ENCODE data around the gene GPR156. TPM values are rescaled to one million over a fixed set of nuclear protein-coding genes. Genes with fewer than 3 reads are reported as not detected.
"Not testable (repeated sequence)": the region's sequence is repeated elsewhere in the genome, so short reads cannot be mapped to it uniquely, and the experiment has no call there.

GPR156 gene
- polyA plus RNA-seq, result not detected

- Mint-ChIP-seq H3K36me3 (no peaks in the 10 kb centered on the region), H3K9me3 (peaks cover 0 to 6% (median 0%) of the 10 kb centered on the region in 6 donors)
Measured at GRCh38 chr3:120284747-120285507, at the start of gene GPR156. GPR156 (minus strand) TSS chr3:120285222; CDS start chr3:120244098, 41,124 bp downstream.

GRCh38 chr3:120332646-120333045 lies 47.6 kb upstream of the GPR156 start:
- H3K4me1 Mint-ChIP-seq, result peaks cover 9 to 23% of the 10 kb centered on the region in 2 donors
- H3K27me3 Mint-ChIP-seq (ENCODE audit: low read depth in 3 of 3), result no peaks in the 10 kb centered on the region
- H3K36me3 Mint-ChIP-seq, result peaks cover 12 to 39% (median 16%) of the 10 kb centered on the region in 3 donors
- H3K4me3 Mint-ChIP-seq, result no peak overlapping the region
- DNase-seq, result no peak
- peak overlapping the region in 1 of 6 donors; percentile 28 for H3K27ac Mint-ChIP-seq
- no peaks in the 10 kb centered on the region for H3K9me3 Mint-ChIP-seq

More at GRCh38 chr3:120284747-120285507, at the start of gene GPR156:
- H3K27ac Mint-ChIP-seq, result no peak within 1 kb of the TSS
- peaks cover 0 to 2% of the 10 kb centered on the region in 2 donors for H3K4me1 Mint-ChIP-seq
- peaks cover 8 to 18% (median 8%) of the 10 kb centered on the region in 3 donors for H3K27me3 Mint-ChIP-seq (ENCODE audit: low read depth in 3 of 3)
- DNase-seq, result no peak
- peak within 1 kb of the TSS in 3 of 5 donors; percentile 10 to 48 (median 34) for H3K4me3 Mint-ChIP-seq

- Mint-ChIP-seq H3K27me3 (ENCODE audit: low read depth in 3 of 3) (no peaks in the 10 kb centered on the region), H3K36me3 (peaks cover 16 to 39% (median 16%) of the 10 kb centered on the region in 3 donors), H3K4me3 (no peak overlapping the region), H3K4me1 (peaks cover 4 to 9% of the 10 kb centered on the region in 2 donors), H3K27ac (no peak overlapping the region), H3K9me3 (no peaks in the 10 kb centered on the region)
- DNase-seq, result no peak
Measured at GRCh38 chr3:120331076-120331475, 46.1 kb upstream of the GPR156 start.

DNA sequence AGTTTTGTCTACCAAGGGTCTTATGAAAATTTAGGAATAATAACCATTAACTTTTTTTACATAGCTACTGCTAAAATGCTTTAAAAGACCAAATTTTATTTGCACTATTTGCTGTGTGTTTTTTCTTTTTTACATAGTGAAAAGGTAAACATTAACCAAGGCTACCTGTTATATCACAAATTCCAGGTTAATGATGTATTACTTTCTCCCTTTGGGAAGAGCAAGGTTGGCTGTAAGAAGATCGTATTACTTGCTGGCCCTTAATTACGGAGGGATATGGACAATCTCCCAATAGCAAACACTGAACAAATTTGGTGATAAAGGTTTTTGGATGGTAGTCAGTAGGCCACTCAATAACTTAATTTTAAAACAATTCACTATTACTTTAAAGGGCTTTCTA lies 41.8 kb upstream of the GPR156 start:
- H3K27ac Mint-ChIP-seq, result no peak overlapping the region
- no peak for DNase-seq
- H3K27me3 Mint-ChIP-seq (ENCODE audit: low read depth in 3 of 3), result no peaks in the 10 kb centered on the region
- no peaks in the 10 kb centered on the region for H3K9me3 Mint-ChIP-seq
- no peaks in the 10 kb centered on the region for H3K4me1 Mint-ChIP-seq
- peaks cover 9 to 26% (median 15%) of the 10 kb centered on the region in 3 donors for H3K36me3 Mint-ChIP-seq
- H3K4me3 Mint-ChIP-seq, result no peak overlapping the region

GRCh38 chr3:120324190-120324589 lies 39.2 kb upstream of the GPR156 start:
- H3K27me3 Mint-ChIP-seq (ENCODE audit: low read depth in 3 of 3), result no peaks in the 10 kb centered on the region

GRCh38 chr3:120323761-120324160 lies 38.7 kb upstream of the GPR156 start:
- Mint-ChIP-seq H3K36me3 (peaks cover 13 to 29% (median 27%) of the 10 kb centered on the region in 3 donors), H3K27ac (peak overlapping the region in 1 of 6 donors; percentile 25)
- not testable (repeated sequence) for H3K27me3 Mint-ChIP-seq (ENCODE audit: low read depth in 3 of 3); DNase-seq; H3K4me3 Mint-ChIP-seq; H3K4me1 Mint-ChIP-seq; H3K9me3 Mint-ChIP-seq

More at GRCh38 chr3:120324190-120324589, 39.2 kb upstream of the GPR156 start:
- DNase-seq, result no peak
- Mint-ChIP-seq H3K9me3 (no peaks in the 10 kb centered on the region), H3K4me1 (no peaks in the 10 kb centered on the region), H3K27ac (no peak overlapping the region), H3K36me3 (peaks cover 13 to 29% (median 26%) of the 10 kb centered on the region in 3 donors), H3K4me3 (no peak overlapping the region)

DNA sequence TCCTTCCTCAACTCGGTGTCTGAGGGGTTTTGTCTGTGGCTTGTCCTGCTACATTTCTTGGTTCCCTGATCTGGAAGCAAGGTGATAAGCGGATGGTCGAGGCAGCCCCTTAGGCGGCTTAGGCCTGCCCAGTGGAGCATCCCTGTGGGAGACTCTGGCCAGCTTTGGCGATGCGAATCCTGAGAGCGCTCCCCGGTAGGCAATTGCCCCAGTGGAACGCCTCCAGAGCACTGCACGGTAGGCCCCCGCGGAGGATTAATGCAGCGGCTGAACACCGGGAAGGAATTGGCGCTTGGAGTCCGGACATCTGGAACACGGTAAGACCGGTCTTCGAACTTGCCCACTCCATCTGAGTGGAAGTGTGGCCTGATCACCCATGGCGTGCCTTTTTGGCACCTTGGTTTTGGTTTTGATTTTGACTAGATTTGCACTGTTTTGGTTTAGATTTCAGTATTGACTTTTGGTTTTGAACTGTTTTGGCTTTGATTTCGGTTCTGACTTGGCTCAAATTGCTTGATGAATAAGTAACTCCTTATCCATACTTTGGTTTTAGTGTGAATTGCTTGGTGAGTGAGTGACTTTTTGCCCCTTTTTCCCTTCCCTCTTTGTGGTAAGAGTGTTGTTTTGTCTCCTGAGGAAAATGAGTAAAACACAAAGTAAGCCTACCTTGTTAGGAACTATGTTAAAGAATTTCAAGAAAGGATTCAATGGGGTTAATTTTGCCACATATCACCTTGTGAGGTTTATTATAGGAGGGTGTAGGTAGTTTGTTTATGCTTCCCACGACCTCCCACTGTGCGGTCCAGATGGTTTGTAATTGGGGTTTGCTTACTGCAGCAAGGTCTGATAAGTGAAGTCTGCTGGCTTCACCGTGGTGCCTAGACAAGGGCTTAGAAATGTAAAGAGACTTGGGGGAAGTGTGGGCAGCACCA lies 27.1 kb upstream of the GPR156 start:
- H3K27ac Mint-ChIP-seq, result no peak overlapping the region
- no peak overlapping the region for H3K4me3 Mint-ChIP-seq
- H3K36me3 Mint-ChIP-seq, result peaks cover 22 to 23% (median 23%) of the 10 kb centered on the region in 3 donors
- H3K4me1 Mint-ChIP-seq, result peaks cover 3 to 11% of the 10 kb centered on the region in 2 donors
- no peak for DNase-seq
- peaks cover 2 to 6% (median 3%) of the 10 kb centered on the region in 3 donors for H3K27me3 Mint-ChIP-seq (ENCODE audit: low read depth in 3 of 3)
- peaks cover 4 to 9% (median 6%) of the 10 kb centered on the region in 6 donors for H3K9me3 Mint-ChIP-seq

GRCh38 chr3:120306519-120307455 lies 21.8 kb upstream of the GPR156 start:
- peaks cover 0 to 2% (median 2%) of the 10 kb centered on the region in 3 donors for H3K27me3 Mint-ChIP-seq (ENCODE audit: low read depth in 3 of 3)
- peaks cover 0 to 2% (median 0%) of the 10 kb centered on the region in 6 donors for H3K9me3 Mint-ChIP-seq
- H3K27ac Mint-ChIP-seq, result no peak overlapping the region
- no peak for DNase-seq
- H3K4me1 Mint-ChIP-seq, result no peaks in the 10 kb centered on the region
- H3K36me3 Mint-ChIP-seq, result no peaks in the 10 kb centered on the region
- H3K4me3 Mint-ChIP-seq, result no peak overlapping the region

- Mint-ChIP-seq H3K27ac (no peak overlapping the region), H3K9me3 (peaks cover 0 to 2% (median 0%) of the 10 kb centered on the region in 6 donors), H3K4me3 (no peak overlapping the region), H3K27me3 (ENCODE audit: low read depth in 3 of 3) (peaks cover 0 to 2% (median 2%) of the 10 kb centered on the region in 3 donors), H3K36me3 (no peaks in the 10 kb centered on the region), H3K4me1 (no peaks in the 10 kb centered on the region)
- no peak for DNase-seq
Measured at GRCh38 chr3:120304616-120305015, 19.6 kb upstream of the GPR156 start.

- Mint-ChIP-seq H3K36me3 (no peaks in the 10 kb centered on the region), H3K27me3 (ENCODE audit: low read depth in 3 of 3) (peaks cover 0 to 3% (median 2%) of the 10 kb centered on the region in 3 donors), H3K9me3 (no peaks in the 10 kb centered on the region), H3K27ac (no peak overlapping the region), H3K4me3 (no peak overlapping the region), H3K4me1 (no peaks in the 10 kb centered on the region)
- DNase-seq, result no peak
Measured at GRCh38 chr3:120302361-120302760, 17.3 kb upstream of the GPR156 start.

DNA sequence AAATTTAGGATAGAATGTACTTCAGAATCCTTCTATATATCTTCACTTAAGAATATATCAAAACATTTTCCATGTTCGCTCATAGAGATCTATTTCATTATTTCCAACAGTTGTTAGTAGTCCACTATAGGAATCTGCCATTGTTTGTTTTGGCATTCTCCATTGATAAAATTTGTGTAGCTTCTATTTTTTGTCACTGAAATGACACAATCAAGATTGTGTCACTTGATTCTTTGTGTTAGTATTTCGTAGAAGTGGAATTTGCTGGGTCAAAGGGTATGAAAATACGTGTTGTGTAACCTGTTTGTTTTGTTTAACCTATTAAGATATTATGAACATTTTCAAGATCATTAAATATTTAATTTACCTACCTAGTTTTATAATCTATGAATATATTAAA lies 15.9 kb upstream of the GPR156 start:
- no peaks in the 10 kb centered on the region for H3K4me1 Mint-ChIP-seq
- H3K4me3 Mint-ChIP-seq, result no peak overlapping the region
- H3K36me3 Mint-ChIP-seq, result no peaks in the 10 kb centered on the region
- H3K9me3 Mint-ChIP-seq, result no peaks in the 10 kb centered on the region
- H3K27ac Mint-ChIP-seq, result no peak overlapping the region
- H3K27me3 Mint-ChIP-seq (ENCODE audit: low read depth in 3 of 3), result peaks cover 0 to 5% (median 3%) of the 10 kb centered on the region in 3 donors
- no peak for DNase-seq

GRCh38 chr3:120299403-120299802 lies 14.4 kb upstream of the GPR156 start:
- Mint-ChIP-seq H3K27ac (no peak overlapping the region), H3K27me3 (ENCODE audit: low read depth in 3 of 3) (peaks cover 0 to 3% (median 1%) of the 10 kb centered on the region in 3 donors), H3K4me3 (no peak overlapping the region)

DNA sequence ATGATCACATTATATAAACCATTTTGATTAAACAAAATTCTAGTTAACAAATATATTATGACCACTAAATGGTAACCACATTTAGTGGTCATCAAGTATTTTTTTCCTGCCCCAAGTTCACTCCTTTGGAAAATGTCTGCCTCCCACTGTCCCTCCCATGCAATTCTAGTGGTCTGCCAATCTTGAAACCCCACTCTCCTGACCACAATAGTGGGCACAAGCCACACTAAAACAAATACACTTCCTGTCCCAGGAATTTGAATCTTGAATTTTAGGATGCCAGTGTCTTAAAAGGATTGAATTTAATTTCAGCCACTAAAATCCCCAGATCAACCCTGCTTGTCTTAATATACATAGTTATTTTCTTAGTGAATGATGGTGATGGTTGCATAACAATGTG lies 14.0 kb upstream of the GPR156 start:
- no peaks in the 10 kb centered on the region for H3K36me3 Mint-ChIP-seq
- H3K4me1 Mint-ChIP-seq, result no peaks in the 10 kb centered on the region
- H3K9me3 Mint-ChIP-seq, result peaks cover 0 to 5% (median 1%) of the 10 kb centered on the region in 6 donors
- no peak overlapping the region for H3K4me3 Mint-ChIP-seq
- peaks cover 0 to 3% (median 1%) of the 10 kb centered on the region in 3 donors for H3K27me3 Mint-ChIP-seq (ENCODE audit: low read depth in 3 of 3)
- DNase-seq, result no peak
- no peak overlapping the region for H3K27ac Mint-ChIP-seq

More at GRCh38 chr3:120299403-120299802, 14.4 kb upstream of the GPR156 start:
- H3K36me3 Mint-ChIP-seq, result no peaks in the 10 kb centered on the region
- DNase-seq, result no peak
- H3K4me1 Mint-ChIP-seq, result no peaks in the 10 kb centered on the region
- peaks cover 0 to 2% (median 0%) of the 10 kb centered on the region in 6 donors for H3K9me3 Mint-ChIP-seq
